Ascending aorta (tissue), 2 donors: ENCODE results near the gene ZNF618. TPM values are rescaled to one million over a fixed set of nuclear protein-coding genes. Genes with fewer than 3 reads are reported as not detected.

Experiments
- DNase-seq, 2 donors: peaks; one replicate each; pipeline ENCODE4 v3.0.0-alpha.2; 2019; ENCODE audit warnings: low spot score in 2 of 2
- H3K27ac ChIP-seq, 2 donors: fragments of 200-600 bp; sonication (generic); one replicate each; pipeline ENCODE4 v1.5.1; 2016 to 2017; ENCODE audit warnings: mild to moderate bottlenecking in 1 of 2
- H3K27me3 ChIP-seq: fragments of 200-600 bp; sonication (generic); one replicate; pipeline ENCODE4 v1.5.1; 2017
- H3K36me3 ChIP-seq, 2 donors: fragments of 200-600 bp; sonication (generic); one replicate each; pipeline ENCODE4 v1.5.1; 2016
- H3K4me1 ChIP-seq, 2 donors: fragments of 200-600 bp; sonication (generic); one replicate each; pipeline ENCODE4 v1.5.1; 2016 to 2017; ENCODE audit warnings: mild to moderate bottlenecking in 1 of 2
- H3K4me3 ChIP-seq, 2 donors: fragments of 200-600 bp; sonication (generic); one replicate each; pipeline ENCODE4 v1.5.1; 2016 to 2017; ENCODE audit warnings: mild to moderate bottlenecking in 1 of 2
- H3K9me3 ChIP-seq, 2 donors: fragments of 200-600 bp; sonication (generic); one replicate each; pipeline ENCODE4 v1.5.1; 2016
- intact Hi-C: fragments of 100-400 bp; cut with DNase I; formaldehyde crosslinking; loops from one replicate; pipeline ENCODE4 v1.15.1; 2023
- total RNA-seq: library from RNA; depleted of rRNA; stranded (reverse); fragments of >200 nt; gene quantifications from one replicate; pipeline ENCODE4 v1.1.0, GENCODE V29; 2016
- TF ChIP-seq, protein P1 (sequence below), 3 experiments: fragments of 200-600 bp in 2 of 3; fragments of 450-650 bp in 1 of 3; sonication (generic) in 2 of 3; IDR thresholded peaks; one replicate each; pipeline ENCODE4 v1.5.1; 2016 to 2019; ENCODE audit warnings: antibody characterized with exemption in 3 of 3, mild to moderate bottlenecking in 1 of 3, moderate library complexity in 1 of 3

Gene ZNF618
- total RNA-seq, 1 donor from 2014 or later = 16.1 TPM

DNA sequence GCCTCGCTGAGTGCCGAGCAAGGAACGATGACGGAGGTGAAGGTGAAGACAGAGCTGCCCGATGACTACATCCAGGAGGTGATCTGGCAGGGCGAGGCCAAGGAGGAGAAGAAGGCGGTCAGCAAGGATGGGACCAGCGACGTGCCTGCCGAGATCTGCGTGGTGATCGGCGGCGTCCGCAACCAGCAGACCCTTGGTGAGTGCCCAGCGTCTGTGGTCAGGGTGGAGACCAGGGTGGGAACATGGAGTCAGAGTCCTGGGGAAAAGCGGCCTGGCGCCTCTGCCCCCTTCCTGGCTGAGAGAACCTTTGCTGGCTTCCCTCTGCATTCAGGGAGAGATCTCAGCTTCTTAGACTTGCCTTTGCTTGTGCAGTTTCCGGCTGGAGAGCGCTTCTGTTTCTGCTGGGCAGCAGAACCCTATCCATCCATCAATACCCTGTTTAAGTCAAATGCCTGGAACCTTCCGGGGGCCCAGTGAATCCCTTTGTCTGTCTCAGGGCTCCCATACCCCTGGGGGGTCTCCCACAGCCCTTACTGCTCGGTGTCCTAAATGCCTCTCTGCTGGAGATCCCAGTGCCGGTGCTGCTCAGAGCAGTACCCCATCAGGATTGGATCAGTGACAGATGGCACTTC, 112.4 kb downstream of the ZNF618 start:
- intact Hi-C loops = loop anchor here (1.0 to 2.0 kb wide), 3 partner anchors 15 to 60 kb away; no protein-coding TSS in a partner anchor
- Histone ChIP-seq H3K9me3 (no peaks in the 10 kb centered on the region), H3K36me3 (no peaks in the 10 kb centered on the region), H3K4me3 (no peak overlapping the region), H3K27me3 (no peaks in the 10 kb centered on the region), H3K27ac (peak overlapping the region; percentile 74 to 83), H3K4me1 (peaks cover 32 to 48% of the 10 kb centered on the region in 2 donors)
- TF ChIP-seq, protein P1, sequence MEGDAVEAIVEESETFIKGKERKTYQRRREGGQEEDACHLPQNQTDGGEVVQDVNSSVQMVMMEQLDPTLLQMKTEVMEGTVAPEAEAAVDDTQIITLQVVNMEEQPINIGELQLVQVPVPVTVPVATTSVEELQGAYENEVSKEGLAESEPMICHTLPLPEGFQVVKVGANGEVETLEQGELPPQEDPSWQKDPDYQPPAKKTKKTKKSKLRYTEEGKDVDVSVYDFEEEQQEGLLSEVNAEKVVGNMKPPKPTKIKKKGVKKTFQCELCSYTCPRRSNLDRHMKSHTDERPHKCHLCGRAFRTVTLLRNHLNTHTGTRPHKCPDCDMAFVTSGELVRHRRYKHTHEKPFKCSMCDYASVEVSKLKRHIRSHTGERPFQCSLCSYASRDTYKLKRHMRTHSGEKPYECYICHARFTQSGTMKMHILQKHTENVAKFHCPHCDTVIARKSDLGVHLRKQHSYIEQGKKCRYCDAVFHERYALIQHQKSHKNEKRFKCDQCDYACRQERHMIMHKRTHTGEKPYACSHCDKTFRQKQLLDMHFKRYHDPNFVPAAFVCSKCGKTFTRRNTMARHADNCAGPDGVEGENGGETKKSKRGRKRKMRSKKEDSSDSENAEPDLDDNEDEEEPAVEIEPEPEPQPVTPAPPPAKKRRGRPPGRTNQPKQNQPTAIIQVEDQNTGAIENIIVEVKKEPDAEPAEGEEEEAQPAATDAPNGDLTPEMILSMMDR (IDR thresholded peaks at IDR 0.05) = no peak
- no peak for DNase-seq

DNA sequence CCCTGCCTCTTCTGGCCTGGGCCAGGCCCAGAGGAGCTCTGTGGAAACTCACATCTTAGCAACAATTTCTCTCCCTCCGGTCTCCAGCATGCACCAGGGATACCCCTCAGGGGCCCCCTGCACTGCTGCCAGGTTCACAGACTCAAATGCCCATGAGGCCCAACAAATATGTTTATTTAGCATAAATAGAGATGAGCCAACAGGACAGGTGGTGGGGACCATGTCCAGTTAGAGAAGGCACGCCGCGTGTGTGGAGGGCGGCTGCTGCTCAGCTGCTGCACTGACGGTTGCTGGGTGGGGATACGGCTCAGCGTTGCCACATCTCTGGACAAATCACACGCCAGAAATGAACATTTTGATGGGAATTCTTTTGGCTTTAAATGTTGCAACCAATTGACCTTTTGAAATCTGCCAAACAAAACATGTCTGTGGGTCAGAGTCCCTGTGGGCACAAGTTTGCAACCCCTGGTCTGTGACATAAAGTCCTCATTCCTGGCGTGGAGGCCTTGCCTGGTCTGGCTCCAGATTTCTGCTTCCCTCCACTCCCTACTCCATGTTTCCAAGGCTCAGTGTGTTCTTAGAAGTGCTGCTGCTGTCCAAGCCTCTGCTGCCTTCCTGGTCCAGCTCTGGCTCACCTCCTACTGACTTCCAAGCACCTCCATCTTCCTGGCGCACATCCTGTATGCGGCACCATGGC, 113.1 kb downstream of the ZNF618 start:
- peak in 1 of 2 donors; percentile 91 for DNase-seq
- intact Hi-C loops = loop anchor here (1.0 to 2.0 kb wide), 3 partner anchors 14 to 60 kb away; no protein-coding TSS in a partner anchor
- H3K4me1 ChIP-seq = peaks cover 37 to 53% of the 10 kb centered on the region in 2 donors
- H3K4me3 ChIP-seq = no peak overlapping the region
- H3K27me3 ChIP-seq = no peaks in the 10 kb centered on the region
- TF ChIP-seq, protein P1 (IDR thresholded peaks at IDR 0.05) = no peak
- peak overlapping the region; percentile 74 to 83 for H3K27ac ChIP-seq
- no peaks in the 10 kb centered on the region for H3K36me3 ChIP-seq
- H3K9me3 ChIP-seq = no peaks in the 10 kb centered on the region

DNA sequence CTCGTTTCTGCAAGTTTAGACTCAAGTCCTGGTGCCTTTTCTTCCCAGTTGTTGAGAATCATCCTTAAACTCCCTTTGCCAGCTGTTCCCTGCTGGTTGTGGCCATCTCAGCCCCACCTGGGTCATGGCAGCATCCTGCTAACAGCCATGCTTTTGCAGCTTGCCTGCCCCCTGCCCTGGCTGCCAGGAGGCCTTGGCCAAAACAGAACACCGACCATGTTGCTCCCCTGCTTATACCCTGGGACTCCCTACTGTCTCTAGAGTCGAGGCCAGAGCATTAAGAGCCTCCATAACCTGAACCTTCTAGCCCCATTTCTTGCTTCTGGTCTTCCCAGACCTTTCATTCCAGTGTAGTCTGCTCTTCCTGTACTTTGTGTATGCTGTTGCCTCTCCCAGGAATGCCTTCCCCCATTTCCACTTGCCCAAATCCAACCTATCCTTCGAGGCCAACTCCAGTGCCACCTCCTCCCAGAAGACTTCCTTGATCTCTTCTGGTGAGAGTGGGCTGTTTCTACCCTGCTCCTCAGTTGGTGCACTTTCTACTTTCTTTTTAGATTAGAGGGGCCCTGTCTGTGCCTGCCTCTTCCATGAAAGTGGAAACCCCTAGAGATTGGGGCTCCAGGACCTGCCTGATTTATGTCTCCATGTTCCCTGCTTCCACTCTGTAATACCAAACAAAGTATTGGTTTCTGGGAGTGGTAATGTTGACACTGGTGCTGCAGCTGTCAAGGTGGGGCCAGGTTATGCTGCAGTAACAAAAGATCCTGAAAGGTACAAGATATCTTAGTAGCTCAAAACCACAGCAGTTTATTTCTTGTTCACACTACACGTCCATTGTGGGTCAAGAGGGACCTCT, 113.8 kb downstream of the ZNF618 start:
- no peaks in the 10 kb centered on the region for H3K36me3 ChIP-seq
- H3K4me1 ChIP-seq = peaks cover 41 to 58% of the 10 kb centered on the region in 2 donors
- H3K27me3 ChIP-seq = no peaks in the 10 kb centered on the region
- peak in 1 of 2 donors; percentile 50 for DNase-seq
- no peak overlapping the region for H3K4me3 ChIP-seq
- H3K9me3 ChIP-seq = no peaks in the 10 kb centered on the region
- TF ChIP-seq, protein P1 (IDR thresholded peaks at IDR 0.05) = no peak
- peak overlapping the region; percentile 74 to 82 for H3K27ac ChIP-seq
- intact Hi-C loops = loop anchor here (1.0 to 10.0 kb wide), 5 partner anchors 13 to 185 kb away; partner anchors contain the start of gene ZNF618

DNA sequence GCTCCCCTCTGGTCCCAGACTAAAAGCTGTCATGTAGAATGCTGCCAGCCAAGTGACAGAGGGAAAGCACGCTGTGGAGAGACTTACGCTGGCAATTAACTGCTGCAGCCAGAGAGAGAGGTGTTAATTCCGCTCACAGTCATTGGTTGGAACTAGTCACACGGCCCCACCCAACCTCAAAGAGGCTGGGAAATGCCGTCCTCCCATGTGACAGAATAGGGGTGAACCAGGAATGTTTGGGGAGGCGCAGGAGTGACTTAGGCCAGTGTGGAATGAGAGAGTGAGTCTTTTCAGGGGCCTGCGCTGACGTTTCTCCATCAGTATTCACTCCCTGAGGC, 114.4 kb downstream of the ZNF618 start:
- peaks cover 41 to 58% of the 10 kb centered on the region in 2 donors for H3K4me1 ChIP-seq
- TF ChIP-seq, protein P1 (IDR thresholded peaks at IDR 0.05) = no peak
- intact Hi-C loops = loop anchor here (5.0 to 10.0 kb wide), 2 partner anchors 113 to 186 kb away; partner anchors contain the start of gene ZNF618
- no peaks in the 10 kb centered on the region for H3K27me3 ChIP-seq
- no peaks in the 10 kb centered on the region for H3K9me3 ChIP-seq
- H3K27ac ChIP-seq = peak overlapping the region; percentile 74 to 82
- H3K36me3 ChIP-seq = no peaks in the 10 kb centered on the region
- no peak overlapping the region for H3K4me3 ChIP-seq
- peak in 1 of 2 donors; percentile 55 for DNase-seq

DNA sequence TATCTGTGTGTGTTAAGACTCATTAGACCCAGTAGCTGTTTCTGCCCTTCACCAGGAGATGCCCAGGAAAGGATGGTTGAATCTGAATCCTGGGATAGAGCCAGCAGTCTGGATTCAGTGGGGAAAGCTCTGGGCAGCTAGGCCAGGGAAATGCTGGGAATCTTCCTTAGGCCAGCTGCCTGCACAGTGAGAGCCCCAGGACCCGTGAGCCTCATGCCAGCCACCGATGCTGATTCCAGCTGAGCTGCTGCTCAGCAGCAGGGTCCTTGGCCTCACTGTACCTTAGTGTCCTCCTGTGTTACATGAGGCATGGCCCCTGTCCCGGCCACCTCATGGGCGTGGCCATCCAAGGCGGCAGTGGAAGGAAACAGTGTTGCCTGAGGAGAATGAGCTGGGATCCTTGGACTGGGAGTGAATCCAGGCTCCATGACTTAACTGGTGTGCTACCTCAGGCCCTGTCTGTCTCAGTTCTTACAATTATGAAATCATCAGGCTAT, 114.9 kb downstream of the ZNF618 start:
- Histone ChIP-seq H3K9me3 (no peaks in the 10 kb centered on the region), H3K36me3 (no peaks in the 10 kb centered on the region), H3K27me3 (no peaks in the 10 kb centered on the region), H3K4me1 (peaks cover 41 to 58% of the 10 kb centered on the region in 2 donors), H3K4me3 (no peak overlapping the region), H3K27ac (peak overlapping the region; percentile 15 to 82)
- intact Hi-C loops = loop anchor here (5.0 to 10.0 kb wide), 2 partner anchors 114 to 186 kb away; partner anchors contain the start of gene ZNF618
- TF ChIP-seq, protein P1 (IDR thresholded peaks at IDR 0.05) = no peak
- peak in 1 of 2 donors; percentile 62 for DNase-seq
